ENCODE data around the gene CRTC1.

DNA sequence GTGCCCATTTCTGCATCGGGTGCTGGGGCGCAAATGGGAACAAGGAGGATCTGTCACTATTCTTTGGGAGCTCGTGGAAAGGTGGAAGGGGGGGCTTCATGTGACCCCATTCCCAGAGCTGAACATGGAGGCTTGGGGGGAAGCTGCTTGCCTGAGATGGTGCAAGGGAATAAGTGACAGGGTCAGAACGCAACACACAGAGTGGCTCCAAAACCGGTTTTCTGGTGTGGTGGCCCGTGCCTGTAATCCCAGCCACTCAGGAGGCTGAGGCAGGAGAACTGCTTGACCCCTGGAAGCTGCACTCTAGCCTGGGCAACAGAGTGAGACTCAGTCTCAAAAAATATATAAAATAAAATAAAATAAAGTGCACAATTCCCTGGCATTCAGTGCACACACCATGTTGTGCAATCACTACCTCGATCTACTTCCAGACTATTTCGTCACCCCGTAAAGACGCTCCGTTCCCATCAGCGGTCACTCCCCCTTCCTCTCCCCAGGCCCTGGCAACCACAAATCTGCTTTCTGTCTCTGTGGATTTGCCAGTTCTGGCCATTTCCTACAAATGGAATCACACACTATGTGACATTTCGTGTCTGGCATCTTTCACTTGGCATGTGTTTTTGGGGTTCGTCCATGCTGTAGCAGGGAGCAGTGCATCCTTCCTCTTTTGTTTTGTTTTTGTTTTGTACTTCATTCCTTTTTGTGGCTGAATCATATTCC lies 125.8 kb downstream of the CRTC1 start:
- TF ChIP-seq, protein P1, sequence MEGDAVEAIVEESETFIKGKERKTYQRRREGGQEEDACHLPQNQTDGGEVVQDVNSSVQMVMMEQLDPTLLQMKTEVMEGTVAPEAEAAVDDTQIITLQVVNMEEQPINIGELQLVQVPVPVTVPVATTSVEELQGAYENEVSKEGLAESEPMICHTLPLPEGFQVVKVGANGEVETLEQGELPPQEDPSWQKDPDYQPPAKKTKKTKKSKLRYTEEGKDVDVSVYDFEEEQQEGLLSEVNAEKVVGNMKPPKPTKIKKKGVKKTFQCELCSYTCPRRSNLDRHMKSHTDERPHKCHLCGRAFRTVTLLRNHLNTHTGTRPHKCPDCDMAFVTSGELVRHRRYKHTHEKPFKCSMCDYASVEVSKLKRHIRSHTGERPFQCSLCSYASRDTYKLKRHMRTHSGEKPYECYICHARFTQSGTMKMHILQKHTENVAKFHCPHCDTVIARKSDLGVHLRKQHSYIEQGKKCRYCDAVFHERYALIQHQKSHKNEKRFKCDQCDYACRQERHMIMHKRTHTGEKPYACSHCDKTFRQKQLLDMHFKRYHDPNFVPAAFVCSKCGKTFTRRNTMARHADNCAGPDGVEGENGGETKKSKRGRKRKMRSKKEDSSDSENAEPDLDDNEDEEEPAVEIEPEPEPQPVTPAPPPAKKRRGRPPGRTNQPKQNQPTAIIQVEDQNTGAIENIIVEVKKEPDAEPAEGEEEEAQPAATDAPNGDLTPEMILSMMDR (IDR thresholded peaks at IDR 0.05), result no peak
- TF ChIP-seq POLR2A (IDR thresholded peaks at IDR 0.05) (no peak), POLR2AphosphoS5 (IDR thresholded peaks at IDR 0.05) (peak in 2 of 3 donors; percentile 69 to 97)
